AG04449 (cell line): ENCODE data around the gene PDCD4.

Experiments
- CTCF ChIA-PET: fragments of 350-600 bp; formaldehyde crosslinking; extraction: SDS; loops from one replicate; lab custom pipeline; 2021; ENCODE audit warnings: antibody characterized with exemption; lab: Yijun Ruan, JAX
- POLR2A ChIA-PET: fragments of 400-600, 350-600 bp; formaldehyde crosslinking; extraction: SDS; loops from one replicate; lab custom pipeline; 2020; ENCODE audit warnings: antibody characterized with exemption, inconsistent platforms; lab: Yijun Ruan, JAX
- DNase-seq: peaks from one replicate; pipeline ENCODE4 v3.0.0-alpha.2; 2010; ENCODE audit warnings: low read depth, low spot score
- H3K4me3 ChIP-seq: 2 replicates; pipeline ENCODE4 v1.5.1; 2011; ENCODE audit warnings: low read depth, mild to moderate bottlenecking, control low read depth, low read length
- CTCF ChIP-seq: IDR thresholded peaks from one replicate; pipeline ENCODE4 v1.5.1; 2011; ENCODE audit warnings: mild to moderate bottlenecking, moderate library complexity, low read length, control low read depth, inconsistent platforms; ENCODE audit not compliant: insufficient read depth; ENCODE audit errors: missing control alignments

Gene PDCD4

DNA sequence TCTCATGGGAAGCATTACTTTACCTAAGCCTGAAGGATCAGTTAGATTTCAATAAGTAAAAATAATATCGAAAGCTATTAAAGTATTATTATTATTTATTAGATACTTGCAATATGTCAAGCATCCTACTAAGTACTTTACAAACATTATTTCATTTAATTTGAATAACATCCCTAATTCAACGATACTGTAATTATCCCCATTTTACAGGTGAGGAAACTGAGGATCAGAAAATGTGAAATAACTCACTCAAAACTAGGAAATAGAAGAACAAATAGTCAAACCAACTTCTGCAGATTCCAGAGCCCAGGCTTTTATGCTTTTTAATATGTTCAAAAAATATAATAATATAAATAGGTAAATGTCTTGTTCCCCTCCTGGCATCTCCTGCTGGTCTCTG, 10.3 kb upstream of the PDCD4 start:
- ChIA-PET CTCF (interaction anchor here (1.5 kb wide), 1 partner anchor 11 kb away, joined by 3 read pairs; no protein-coding TSS in a partner anchor), POLR2A (no interaction called here)
- no peak for TF ChIP-seq CTCF
- H3K4me3 ChIP-seq: no peak overlapping the region
- no peak for DNase-seq

DNA sequence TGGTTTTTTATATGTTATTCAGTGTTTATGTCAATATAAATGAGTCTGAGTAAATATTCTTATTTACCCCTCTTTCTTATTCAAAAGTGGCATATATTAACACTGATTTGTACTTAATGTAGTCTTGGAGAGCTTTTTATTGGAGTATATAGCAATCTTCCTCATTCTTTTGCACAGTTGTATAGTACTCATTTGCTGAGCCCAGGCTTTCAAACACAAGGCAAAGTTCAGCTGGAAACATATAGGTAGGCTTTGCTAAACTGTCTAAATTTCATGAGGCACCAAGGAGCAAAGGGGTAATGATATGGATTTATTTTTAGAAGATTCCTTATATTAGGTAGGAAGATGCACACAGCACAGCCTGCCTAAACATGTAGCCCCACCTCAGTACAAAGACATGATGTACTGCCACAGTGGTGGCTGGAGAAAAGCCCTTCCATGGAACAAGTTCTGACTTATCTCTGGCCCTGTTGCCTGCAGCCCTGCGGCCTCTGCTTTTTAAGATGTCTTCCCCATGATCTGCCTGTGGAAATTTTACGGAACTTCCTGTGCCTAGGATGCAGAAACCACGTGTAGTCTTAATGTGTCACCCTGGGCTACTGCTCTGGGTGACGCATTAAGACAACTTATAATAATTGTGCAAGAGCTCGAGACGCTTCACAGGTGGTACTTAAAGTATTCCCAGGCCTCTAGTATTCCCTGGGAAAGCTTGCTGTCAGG, 9.6 kb upstream of the PDCD4 start:
- ChIA-PET CTCF (interaction anchor here (0.7 to 1.5 kb wide), 3 partner anchors 11 to 58 kb away, joined by 3 read pairs; no protein-coding TSS in a partner anchor), POLR2A (no interaction called here)
- DNase-seq: no peak
- no peak overlapping the region for H3K4me3 ChIP-seq
- TF ChIP-seq CTCF: no peak

GRCh38 chr10:110862961-110863360, 8.8 kb upstream of the PDCD4 start:
- H3K4me3 ChIP-seq: no peak overlapping the region
- no peak for TF ChIP-seq CTCF
- DNase-seq: no peak
- POLR2A ChIA-PET: no interaction called here
- CTCF ChIA-PET: interaction anchor here (0.7 to 1.5 kb wide), 3 partner anchors 12 to 59 kb away, joined by 3 read pairs; no protein-coding TSS in a partner anchor

DNA sequence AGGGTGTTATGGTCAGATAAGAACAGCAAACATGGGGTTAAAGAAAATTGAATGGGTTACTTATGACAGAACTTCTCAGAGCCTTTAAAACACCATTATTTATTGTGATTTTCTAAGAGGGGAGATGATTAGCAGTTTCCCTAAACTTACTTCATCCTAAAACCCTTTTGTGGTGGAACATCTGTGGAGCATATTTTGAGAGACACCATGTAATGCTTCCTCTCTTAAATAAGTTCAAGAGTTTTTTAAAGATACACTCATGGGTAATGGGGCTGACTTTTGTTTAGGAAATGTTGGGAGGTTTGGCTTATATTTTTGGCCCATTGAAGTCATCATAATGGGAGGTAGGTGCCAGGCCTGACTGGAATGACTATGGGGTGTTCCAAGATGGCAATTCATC, 8.4 kb upstream of the PDCD4 start:
- TF ChIP-seq CTCF: no peak
- no peak overlapping the region for H3K4me3 ChIP-seq
- ChIA-PET CTCF (interaction anchor here (1.3 kb wide), 1 partner anchor 60 kb away, joined by 3 read pairs; no protein-coding TSS in a partner anchor), POLR2A (no interaction called here)
- DNase-seq: no peak

DNA sequence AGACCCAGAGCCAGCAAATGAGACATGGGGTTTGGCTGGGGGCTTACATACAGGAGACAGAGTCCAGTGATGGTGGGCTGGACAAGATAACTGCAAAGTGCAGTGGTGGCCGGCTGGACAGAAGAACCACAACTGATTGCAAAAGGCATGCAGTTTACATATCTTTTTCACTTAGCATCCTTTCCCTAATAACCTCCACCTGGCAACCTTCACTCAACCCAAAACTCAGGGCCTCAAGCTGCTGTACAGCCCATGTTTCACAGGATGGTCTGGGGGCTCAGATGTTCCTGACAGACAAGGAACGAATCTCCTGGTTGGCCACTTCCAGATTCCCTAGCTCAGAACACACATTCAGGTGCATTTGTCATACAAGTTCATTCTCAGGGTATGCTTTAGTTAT, 7.8 kb upstream of the PDCD4 start:
- no peak overlapping the region for H3K4me3 ChIP-seq
- CTCF ChIA-PET: interaction anchor here (0.7 kb wide), 1 partner anchor 12 kb away, joined by 3 read pairs; no protein-coding TSS in a partner anchor
- POLR2A ChIA-PET: no interaction called here
- DNase-seq: no peak
- no peak for TF ChIP-seq CTCF

- no peak overlapping the region for H3K4me3 ChIP-seq
- ChIA-PET CTCF (interaction anchor here (0.7 to 1.3 kb wide), 3 partner anchors 13 to 192 kb away, joined by 3 read pairs; no protein-coding TSS in a partner anchor), POLR2A (no interaction called here)
- no peak for DNase-seq
- TF ChIP-seq CTCF: no peak
These were observed 7.0 kb upstream of the PDCD4 start for GRCh38 chr10:110864662-110865140.
